IMR-90 (cell line): ENCODE results near the gene GRB10. TPM values are rescaled to one million over a fixed set of nuclear protein-coding genes. Genes with fewer than 3 reads are reported as not detected.

Experiments
- ATAC-seq: fragments of 200-7000 bp; cut with Tn5 transposase; 2 replicates; pipeline ENCODE4 v1.9.1; 2020; ENCODE audit warnings: low read depth, mild to moderate bottlenecking, moderate library complexity
- BruUV-seq: library from RNA; stranded (reverse); fragments of 400-500 nt; replicated peaks from 2 replicates; lab custom pipeline; 2021; lab: Mats Ljungman, UMichigan
- CTCF ChIA-PET: fragments of 300-600 bp; formaldehyde crosslinking; extraction: SDS; loops from one replicate; lab custom pipeline; 2021; ENCODE audit warnings: antibody characterized with exemption; lab: Yijun Ruan, JAX
- POLR2A ChIA-PET: fragments of 300-600 bp; sonication (Branson Sonifier 250); formaldehyde crosslinking; loops from one replicate; lab custom pipeline; 2022; ENCODE audit warnings: antibody characterized with exemption; ENCODE audit not compliant: unreplicated experiment; lab: Charles Lee
- DNase-seq: peaks from one replicate; pipeline ENCODE4 v3.0.0; 2013
- H2AFZ ChIP-seq: replicated peaks from 2 replicates; pipeline ENCODE3; 2013; ENCODE audit warnings: low read length, mild to moderate bottlenecking; ENCODE audit not compliant: poor library complexity
- H2AK5ac ChIP-seq: 2 replicates; pipeline ENCODE4 v1.6.1; 2013; ENCODE audit warnings: low read depth, low read length, inconsistent platforms
- H2AK9ac ChIP-seq: replicated peaks from 2 replicates; pipeline ENCODE3; 2013; ENCODE audit warnings: mild to moderate bottlenecking, low read depth, low read length, moderate library complexity; ENCODE audit not compliant: poor library complexity
- H2BK120ac ChIP-seq: 2 replicates; pipeline ENCODE4 v1.6.1; 2013; ENCODE audit warnings: low read depth, low read length, inconsistent platforms
- H2BK15ac ChIP-seq: 3 replicates; pipeline ENCODE4 v1.6.1; 2013; ENCODE audit warnings: low read depth, low read length, inconsistent platforms
- H2BK20ac ChIP-seq: 2 replicates; pipeline ENCODE4 v1.6.1; 2013; ENCODE audit warnings: low read depth, mild to moderate bottlenecking, inconsistent platforms, low read length, moderate library complexity
- H2BK5ac ChIP-seq: 2 replicates; pipeline ENCODE4 v1.6.1; 2013; ENCODE audit warnings: mild to moderate bottlenecking, low read depth, low read length, inconsistent platforms; ENCODE audit not compliant: poor library complexity, severe bottlenecking
- H3K14ac ChIP-seq: replicated peaks from 2 replicates; pipeline ENCODE4 v1.6.1; 2013; ENCODE audit warnings: low read depth, low read length, inconsistent platforms
- H3K18ac ChIP-seq: 2 replicates; pipeline ENCODE4 v1.6.1; 2013; ENCODE audit warnings: low read depth, low read length, control low read depth
- H3K23ac ChIP-seq: 2 replicates; pipeline ENCODE4 v1.6.1; 2013; ENCODE audit warnings: low read depth, low read length, inconsistent platforms
- H3K27ac ChIP-seq: 2 replicates; pipeline ENCODE4 v1.5.1; 2013; ENCODE audit warnings: mild to moderate bottlenecking, control low read depth, low read length; ENCODE audit not compliant: insufficient read depth
- H3K27me3 ChIP-seq: 2 replicates; pipeline ENCODE4 v1.6.1; 2013; ENCODE audit warnings: low read length; ENCODE audit not compliant: control insufficient read depth, insufficient read depth
- H3K36me3 ChIP-seq: 2 replicates; pipeline ENCODE4 v1.6.1; 2013; ENCODE audit warnings: low read length, mixed read lengths; ENCODE audit not compliant: control insufficient read depth, insufficient read depth
- H3K4ac ChIP-seq: 2 replicates; pipeline ENCODE4 v1.6.1; 2013; ENCODE audit warnings: low read depth, low read length, inconsistent platforms
- H3K4me1 ChIP-seq: 2 replicates; pipeline ENCODE4 v1.6.1; 2013; ENCODE audit warnings: low read length, mixed read lengths; ENCODE audit not compliant: control insufficient read depth, insufficient read depth
- H3K4me2 ChIP-seq: 2 replicates; pipeline ENCODE4 v1.6.1; 2013; ENCODE audit warnings: low read depth, mild to moderate bottlenecking, control low read depth, low read length, moderate library complexity
- H3K4me3 ChIP-seq: 2 replicates; pipeline ENCODE4 v1.5.1; 2013; ENCODE audit warnings: low read depth, mild to moderate bottlenecking, control low read depth, low read length, moderate library complexity; ENCODE audit not compliant: insufficient read depth
- H3K56ac ChIP-seq: 2 replicates; pipeline ENCODE4 v1.6.1; 2013; ENCODE audit warnings: low read length, inconsistent platforms; ENCODE audit not compliant: insufficient read depth; ENCODE audit errors: extremely low read depth
- H3K79me1 ChIP-seq, 2 experiments: 2 replicates each; pipeline ENCODE4 v1.6.1; 2013; ENCODE audit warnings: low read length in 2 of 2, inconsistent platforms in 1 of 2, low read depth in 1 of 2
- H3K9ac ChIP-seq: 2 replicates; pipeline ENCODE4 v1.6.1; 2013; ENCODE audit warnings: low read depth, low read length, control low read depth
- H3K9me1 ChIP-seq: 2 replicates; pipeline ENCODE4 v1.6.1; 2013; ENCODE audit warnings: low read length, inconsistent platforms; ENCODE audit not compliant: insufficient read depth
- H3K9me3 ChIP-seq: 2 replicates; pipeline ENCODE4 v1.6.1; 2013; ENCODE audit warnings: low read length; ENCODE audit not compliant: control insufficient read depth, insufficient read depth
- H4K20me1 ChIP-seq: 2 replicates; pipeline ENCODE4 v1.6.1; 2013; ENCODE audit warnings: low read length, inconsistent platforms; ENCODE audit not compliant: insufficient read depth
- H4K5ac ChIP-seq: 2 replicates; pipeline ENCODE4 v1.6.1; 2013; ENCODE audit warnings: mild to moderate bottlenecking, low read depth, low read length, control low read depth
- H4K8ac ChIP-seq, 2 experiments: 2 replicates each; pipeline ENCODE4 v1.6.1; 2013; ENCODE audit warnings: low read depth in 2 of 2, low read length in 2 of 2, control low read depth in 1 of 2, inconsistent platforms in 1 of 2
- H4K91ac ChIP-seq: 2 replicates; pipeline ENCODE4 v1.6.1; 2013; ENCODE audit warnings: low read depth, low read length, inconsistent platforms; ENCODE audit not compliant: insufficient read depth
- BHLHE40 ChIP-seq: fragments of 150-350 bp; IDR thresholded peaks from 2 replicates; pipeline ENCODE4 v1.6.1; 2016; ENCODE audit warnings: mild to moderate bottlenecking, low read depth, low read length
- CEBPB ChIP-seq: IDR thresholded peaks from 2 replicates; pipeline ENCODE4 v1.6.1; 2012; ENCODE audit warnings: low read depth, low read length, improper control_type of control experiment
- CHD1 ChIP-seq: IDR thresholded peaks from 2 replicates; pipeline ENCODE4 v1.6.1; 2012; ENCODE audit warnings: low read depth, low read length, improper control_type of control experiment
- CTCF ChIP-seq: conservative IDR thresholded peaks from 2 replicates; pipeline ENCODE4 v1.5.1; 2012; ENCODE audit warnings: mild to moderate bottlenecking, low read depth, low read length, improper control_type of control experiment
- ELK1 ChIP-seq: fragments of 150-350 bp; IDR thresholded peaks from 2 replicates; pipeline ENCODE4 v1.6.1; 2016; ENCODE audit warnings: low read depth, mild to moderate bottlenecking, low read length, moderate library complexity, borderline replicate concordance
- MAFK ChIP-seq: IDR thresholded peaks from 2 replicates; pipeline ENCODE4 v1.6.1; 2012; ENCODE audit warnings: low read depth, low read length, improper control_type of control experiment
- MAZ ChIP-seq: IDR thresholded peaks from 2 replicates; pipeline ENCODE4 v1.6.1; 2012; ENCODE audit warnings: low read depth, mild to moderate bottlenecking, low read length, improper control_type of control experiment, moderate library complexity, borderline replicate concordance
- MXI1 ChIP-seq: IDR thresholded peaks from 2 replicates; pipeline ENCODE4 v1.6.1; 2012; ENCODE audit warnings: low read depth, mild to moderate bottlenecking, low read length, moderate library complexity, borderline replicate concordance
- RAD21 ChIP-seq: IDR thresholded peaks from 2 replicates; pipeline ENCODE4 v1.6.1; 2012; ENCODE audit warnings: low read length, improper control_type of control experiment
- RCOR1 ChIP-seq: IDR thresholded peaks from 2 replicates; pipeline ENCODE4 v1.6.1; 2012; ENCODE audit warnings: mild to moderate bottlenecking, low read length, improper control_type of control experiment; ENCODE audit not compliant: insufficient replicate concordance
- USF2 ChIP-seq: fragments of 150-350 bp; IDR thresholded peaks from 2 replicates; pipeline ENCODE4 v1.6.1; 2017; ENCODE audit warnings: mild to moderate bottlenecking, antibody characterized with exemption, low read length, low read depth
- WGBS, 2 experiments: methylation state at CpG; one replicate each; pipeline versions ENCODE4 v1.1.5 to v1.1.7; 2013; ENCODE audit warnings: missing lambda C conversion rate in 2 of 2; ENCODE audit not compliant: insufficient read length in 1 of 2; ENCODE audit errors: extremely low coverage in 2 of 2; 5-methylcytosine and 5-hydroxymethylcytosine counted together
- dilution Hi-C: fragments of 300-500 bp; cut with HindIII; formaldehyde crosslinking; loops from one replicate; pipeline ENCODE4 v1.14.3; 2018; ENCODE audit warnings: low sequenced_read_pairs; ENCODE audit not compliant: unreplicated experiment
- in situ Hi-C: fragments of 300-500 bp; cut with MboI; formaldehyde crosslinking; loops from 3 replicates; pipeline ENCODE4 v1.14.3; 2019; ENCODE audit warnings: low sequenced_read_pairs, inconsistent platforms, mixed read lengths
- intact Hi-C: fragments of 100-400 bp; cut with micrococcal nuclease; formaldehyde crosslinking; loops from 2 replicates; pipeline ENCODE4 v1.10.0; 2022
- polyA plus RNA-seq, 3 experiments: library from polyadenylated mRNA; depleted of rRNA; stranded (reverse); fragments of >200 nt; gene quantifications; 2 replicates each; pipeline ENCODE4 v1.2.3, GENCODE V29; 2012; ENCODE audit warnings: low replicate concordance in 1 of 3
- total RNA-seq: library from RNA; depleted of rRNA; stranded (reverse); fragments of >200 nt; gene quantifications from 2 replicates; pipeline ENCODE4 v1.2.3, GENCODE V29; 2012

GRB10 gene
- total and polyA plus RNA-seq, 2 of the 4 experiments (the other 2 are of a cell fraction): 6.3 to 15.1 TPM

GRCh38 chr7:50703654-50704053, 79.0 kb downstream of the GRB10 start:
- intact Hi-C loops: no loop called here
- Histone ChIP-seq H3K4me3 (no peak overlapping the region), H3K4me1 (peaks cover 4% of the 10 kb centered on the region; the same call in 1 of the 2 replicates), H3K18ac (no peak overlapping the region), H2AK5ac (no peak overlapping the region), H3K36me3 (peaks cover 6% of the 10 kb centered on the region), H4K8ac (no peak overlapping the region), H2BK20ac (no peak overlapping the region), H3K9ac (no peak overlapping the region), H3K79me1 (peaks cover 20 to 23% of the 10 kb centered on the region in 2 experiments; a peak in 2 of 4 replicates), H2AFZ (no peak overlapping the region), H4K5ac (no peak overlapping the region), H2AK9ac (no peak overlapping the region), H3K56ac (no peak overlapping the region), H2BK120ac (no peak overlapping the region), H4K20me1 (peaks cover 15% of the 10 kb centered on the region; the same call in 1 of the 2 replicates), H3K9me3 (no peaks in the 10 kb centered on the region), H2BK15ac (no peak overlapping the region), H4K91ac (no peak overlapping the region), H3K4ac (no peak overlapping the region), H3K14ac (no peak overlapping the region), H3K23ac (no peak overlapping the region), H3K27ac (no peak overlapping the region), H3K27me3 (no peaks in the 10 kb centered on the region), H2BK5ac (no peak overlapping the region), H3K4me2 (no peak overlapping the region), H3K9me1 (peaks cover 6% of the 10 kb centered on the region; the same call in 1 of the 2 replicates)
- DNase-seq: no peak
- no CpG with 5 or more reads among the region's 6 CpGs for WGBS, 2 experiments
- no peak for TF ChIP-seq CEBPB
- no peak for TF ChIP-seq MXI1
- no peak for TF ChIP-seq USF2
- TF ChIP-seq MAZ: no peak
- TF ChIP-seq MAFK: no peak
- TF ChIP-seq CHD1: no peak
- no peak for TF ChIP-seq RAD21
- no peak for TF ChIP-seq ELK1
- no peak for TF ChIP-seq BHLHE40
- TF ChIP-seq RCOR1: no peak
- TF ChIP-seq CTCF: no peak
- in situ Hi-C loops: no loop called here
- POLR2A ChIA-PET: no interaction called here
- no TSS peak for BruUV-seq
- CTCF ChIA-PET: no interaction called here
- ATAC-seq: no peak
- dilution Hi-C loops: no loop called here
